ENCODE data around the gene ZNF787. TPM values are rescaled to one million over a fixed set of nuclear protein-coding genes. Genes with fewer than 3 reads are reported as not detected.
A peak's percentile ranks its signal among the peaks of the same experiment; 100 is the strongest.

The ZNF787 gene
- total and polyA plus RNA-seq, 7 donors: 27.3 to 62.7 (median 53.5) TPM

DNA sequence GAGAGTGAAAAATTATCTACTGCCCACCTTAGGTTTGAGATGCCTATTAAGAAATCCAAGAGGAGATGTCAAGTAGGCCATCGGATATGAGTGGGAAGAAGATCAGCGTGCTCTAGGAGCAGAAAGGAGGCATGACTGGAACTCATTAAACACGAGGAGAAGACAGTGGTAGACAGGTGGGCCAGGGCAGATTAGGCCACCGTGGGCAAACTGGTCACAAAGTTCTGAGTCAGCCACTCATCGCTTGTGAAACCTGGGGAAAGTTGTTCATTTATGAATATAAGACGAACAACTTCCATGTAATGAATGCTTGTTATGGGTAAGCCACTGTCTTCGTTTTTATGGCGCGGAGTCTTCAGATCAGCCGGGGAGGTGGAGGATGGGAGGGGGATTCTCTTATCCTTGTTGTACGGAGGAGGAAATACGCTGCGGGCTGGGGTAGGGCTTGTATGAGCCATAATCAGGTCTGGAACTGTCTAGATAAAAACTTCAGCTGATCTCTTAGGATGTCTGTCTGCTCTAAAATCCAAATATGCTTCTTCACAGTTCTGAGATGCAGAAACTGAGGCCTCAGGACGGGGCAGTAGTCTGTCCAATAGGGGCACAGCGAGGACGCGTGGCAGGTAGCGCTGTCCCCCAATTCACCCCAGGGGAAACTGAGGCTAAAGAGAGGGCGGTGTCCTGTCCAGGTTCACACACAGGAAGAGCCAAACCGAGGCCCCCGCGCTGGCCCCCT lies 18.9 kb upstream of the ZNF787 start:
- ATAC-seq: no peak

DNA sequence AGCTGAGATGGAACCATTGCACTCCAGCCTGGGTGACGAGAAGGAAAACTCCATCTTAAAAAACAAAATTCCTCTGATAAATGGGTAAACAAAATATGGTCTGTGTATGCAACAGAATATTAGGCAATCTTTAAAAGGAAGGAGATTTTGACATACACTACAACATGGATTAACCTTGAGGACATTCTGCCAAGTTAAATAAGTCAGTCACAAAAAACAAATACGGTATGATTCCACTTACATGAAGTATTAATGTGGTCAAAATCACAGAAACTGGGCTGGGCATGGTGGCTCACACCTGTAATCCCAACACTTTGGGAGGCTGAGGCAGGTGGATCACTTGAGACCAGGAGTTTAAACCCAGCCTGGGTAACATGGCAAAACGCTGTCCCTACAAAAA lies 17.0 kb upstream of the ZNF787 start:
- TF ChIP-seq, protein P1, sequence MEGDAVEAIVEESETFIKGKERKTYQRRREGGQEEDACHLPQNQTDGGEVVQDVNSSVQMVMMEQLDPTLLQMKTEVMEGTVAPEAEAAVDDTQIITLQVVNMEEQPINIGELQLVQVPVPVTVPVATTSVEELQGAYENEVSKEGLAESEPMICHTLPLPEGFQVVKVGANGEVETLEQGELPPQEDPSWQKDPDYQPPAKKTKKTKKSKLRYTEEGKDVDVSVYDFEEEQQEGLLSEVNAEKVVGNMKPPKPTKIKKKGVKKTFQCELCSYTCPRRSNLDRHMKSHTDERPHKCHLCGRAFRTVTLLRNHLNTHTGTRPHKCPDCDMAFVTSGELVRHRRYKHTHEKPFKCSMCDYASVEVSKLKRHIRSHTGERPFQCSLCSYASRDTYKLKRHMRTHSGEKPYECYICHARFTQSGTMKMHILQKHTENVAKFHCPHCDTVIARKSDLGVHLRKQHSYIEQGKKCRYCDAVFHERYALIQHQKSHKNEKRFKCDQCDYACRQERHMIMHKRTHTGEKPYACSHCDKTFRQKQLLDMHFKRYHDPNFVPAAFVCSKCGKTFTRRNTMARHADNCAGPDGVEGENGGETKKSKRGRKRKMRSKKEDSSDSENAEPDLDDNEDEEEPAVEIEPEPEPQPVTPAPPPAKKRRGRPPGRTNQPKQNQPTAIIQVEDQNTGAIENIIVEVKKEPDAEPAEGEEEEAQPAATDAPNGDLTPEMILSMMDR (IDR thresholded peaks at IDR 0.05): no peak
- H3K27me3 ChIP-seq (ENCODE audit: insufficient read depth in 3 of 3, low read length in 2 of 3): no peaks in the 10 kb centered on the region
- no peak overlapping the region for H3K27ac ChIP-seq
- DNase-seq (no peak), ATAC-seq (no peak)
- WGBS, 3 donors: 81 to 89% (median 87%) methylated on average over 3 of the region's 3 CpGs
- intact Hi-C loops (cut with DNase I): no loop called here
- H3K36me3 ChIP-seq (ENCODE audit: insufficient read depth in 1 of 2, low read depth in 1 of 2): no peaks in the 10 kb centered on the region
- H3K9me3 ChIP-seq: no peaks in the 10 kb centered on the region
- no peak overlapping the region for H3K4me3 ChIP-seq
- peaks cover 13% of the 10 kb centered on the region for H3K4me1 ChIP-seq

More for the DNA sequence above, 18.9 kb upstream of the ZNF787 start:
- TF ChIP-seq, protein P1 (IDR thresholded peaks at IDR 0.05): no peak
- H3K9me3 ChIP-seq: no peaks in the 10 kb centered on the region
- peak overlapping the region; percentile 86 for H3K27ac ChIP-seq
- no peaks in the 10 kb centered on the region for H3K36me3 ChIP-seq (ENCODE audit: insufficient read depth in 1 of 2, low read depth in 1 of 2)
- H3K4me1 ChIP-seq: peaks cover 13% of the 10 kb centered on the region
- no peaks in the 10 kb centered on the region for H3K27me3 ChIP-seq (ENCODE audit: insufficient read depth in 3 of 3, low read length in 2 of 3)
- H3K4me3 ChIP-seq: peak overlapping the region; percentile 88
- 12 to 22% (median 17%) methylated on average over 22 of the region's 22 CpGs for whole genome bisulfite sequencing, 3 donors
- intact Hi-C loops (cut with DNase I): loop anchor here in 1 of 2 donors (2.0 kb wide), 1 partner anchor 19 kb away; the partner anchor contains the start of gene ZNF787
- DNase-seq: no peak

DNA sequence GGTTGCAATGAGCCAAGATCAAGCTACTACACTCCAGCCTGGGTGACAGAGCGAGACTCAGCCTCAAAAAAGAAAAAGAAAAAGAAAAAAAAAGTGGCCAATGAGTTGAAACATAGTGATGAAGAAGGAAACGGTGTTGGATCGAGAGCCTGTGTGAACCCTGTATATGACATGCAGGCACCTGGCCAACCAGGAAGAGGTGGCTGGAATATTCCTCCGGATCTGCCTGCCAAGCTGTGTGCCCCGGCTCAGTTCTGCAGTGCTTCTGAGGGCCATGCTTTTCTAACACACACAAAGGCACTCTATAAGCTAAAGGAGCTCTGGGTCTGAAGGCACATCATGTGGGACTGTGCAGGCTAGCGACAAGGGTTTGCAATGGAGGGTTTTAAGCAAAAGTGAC lies 16.3 kb upstream of the ZNF787 start:
- no peak for DNase-seq
- intact Hi-C loops (cut with DNase I): no loop called here

DNA sequence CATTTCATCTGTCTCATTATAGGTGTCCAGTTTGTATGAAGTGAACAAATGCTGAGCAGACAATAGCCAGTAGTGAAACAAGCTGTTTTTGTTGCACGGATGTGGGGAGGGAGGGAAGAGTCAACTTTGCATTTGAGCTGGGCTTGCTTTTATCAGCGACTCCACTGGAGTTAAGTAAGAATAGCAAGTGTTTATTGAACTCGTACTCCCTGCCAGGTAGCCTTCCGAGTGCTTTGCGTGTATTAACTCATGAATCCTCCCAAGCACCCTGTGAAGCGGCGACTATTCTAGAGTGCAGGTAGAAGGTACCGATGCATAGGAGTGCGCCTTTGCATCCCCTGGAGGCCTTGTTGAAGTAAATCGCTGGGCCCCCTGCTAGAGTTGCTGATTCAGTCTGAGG lies 15.3 kb upstream of the ZNF787 start:
- intact Hi-C loops (cut with DNase I): no loop called here
- DNase-seq (no peak), ATAC-seq (no peak)
- H3K4me1 ChIP-seq: peaks cover 6% of the 10 kb centered on the region
- H3K36me3 ChIP-seq (ENCODE audit: insufficient read depth in 1 of 2, low read depth in 1 of 2): no peaks in the 10 kb centered on the region
- TF ChIP-seq, protein P1 (IDR thresholded peaks at IDR 0.05): no peak
- H3K9me3 ChIP-seq: no peaks in the 10 kb centered on the region
- 69 to 74% (median 72%) methylated on average over 10 of the region's 10 CpGs for WGBS, 3 donors
- no peaks in the 10 kb centered on the region for H3K27me3 ChIP-seq (ENCODE audit: insufficient read depth in 3 of 3, low read length in 2 of 3)
- H3K4me3 ChIP-seq: no peak overlapping the region
- no peak overlapping the region for H3K27ac ChIP-seq

More for the DNA sequence above, 16.3 kb upstream of the ZNF787 start:
- no peaks in the 10 kb centered on the region for H3K27me3 ChIP-seq (ENCODE audit: insufficient read depth in 3 of 3, low read length in 2 of 3)
- no peak for ATAC-seq
- no peak overlapping the region for H3K4me3 ChIP-seq
- no peak overlapping the region for H3K27ac ChIP-seq
- TF ChIP-seq, protein P1 (IDR thresholded peaks at IDR 0.05): no peak
- H3K36me3 ChIP-seq (ENCODE audit: insufficient read depth in 1 of 2, low read depth in 1 of 2): no peaks in the 10 kb centered on the region
- H3K9me3 ChIP-seq: no peaks in the 10 kb centered on the region
- H3K4me1 ChIP-seq: peaks cover 13% of the 10 kb centered on the region
- 52 to 57% (median 53%) methylated on average over 6 of the region's 6 CpGs for WGBS, 3 donors

DNA sequence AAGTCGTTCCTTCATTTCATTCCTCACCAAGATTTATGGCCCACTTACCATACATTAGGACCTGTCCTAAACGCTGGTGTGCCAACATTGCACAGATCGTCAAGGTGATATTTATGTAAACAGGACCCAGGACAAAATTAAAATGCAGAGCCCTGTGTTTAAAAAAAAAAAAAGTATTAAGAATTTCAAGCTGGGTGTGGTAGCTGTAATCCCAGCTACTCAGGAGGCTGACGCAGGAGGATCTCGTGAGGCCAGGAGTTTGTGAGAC lies 13.5 kb upstream of the ZNF787 start:
- no peak for ATAC-seq
- H3K4me1 ChIP-seq: no peaks in the 10 kb centered on the region
- no peaks in the 10 kb centered on the region for H3K36me3 ChIP-seq (ENCODE audit: insufficient read depth in 1 of 2, low read depth in 1 of 2)
- H3K27ac ChIP-seq: no peak overlapping the region
- H3K4me3 ChIP-seq: no peak overlapping the region
- 75 to 82% (median 82%) methylated on average over 5 of the region's 5 CpGs for WGBS, 3 donors
- intact Hi-C loops (cut with DNase I): no loop called here
- no peaks in the 10 kb centered on the region for H3K27me3 ChIP-seq (ENCODE audit: insufficient read depth in 3 of 3, low read length in 2 of 3)
- TF ChIP-seq, protein P1 (IDR thresholded peaks at IDR 0.05): no peak
- H3K9me3 ChIP-seq: no peaks in the 10 kb centered on the region
- no peak for DNase-seq
